A549 treated with AZD9567 at 1 μM for 4 hours (cell line): ENCODE results near the gene C1orf116. TPM values are rescaled to one million over a fixed set of nuclear protein-coding genes. Genes with fewer than 3 reads are reported as not detected.

Experiments
- total RNA-seq: library from RNA; stranded (reverse); fragments of 200-300 nt; extraction: Qiagen RNA extraction; gene quantifications from 5 replicates; pipeline ENCODE4 v1.2.3, GENCODE V29; 2022; ENCODE audit not compliant: insufficient read depth

The C1orf116 gene
- 3.4 to 4.1 TPM (median 3.9 TPM) in 5 replicates for total RNA-seq

GRCh38 chr1:207032528-207033017, at the start of gene C1orf116:
Gene C1orf116, minus strand, starts transcription at chr1:207032756. Its CDS starts 5,158 bp downstream, at chr1:207027598.

GRCh38 chr1:207052911-207053769, 20.6 kb upstream of the C1orf116 start, which contains the start of gene PFKFB2:
Gene PFKFB2, plus strand, starts transcription at chr1:207053275. Its CDS starts 1,443 bp downstream, at chr1:207054718.

GRCh38 chr1:207051191-207051943, 18.8 kb upstream of the C1orf116 start, which contains the start of gene YOD1:
Gene YOD1, minus strand, starts transcription at chr1:207051208. Its CDS starts 178 bp downstream, at chr1:207051030.

GRCh38 chr1:206970446-206970845, 62.1 kb downstream of the C1orf116 start, which contains the start of gene FCAMR:
Gene FCAMR, minus strand, starts transcription at chr1:206970460. Its CDS starts 335 bp downstream, at chr1:206970125.

Other genes with a start within 250 kb of the C1orf116 start
- gene IL20, start 167.1 kb downstream of the C1orf116 start, total RNA-seq: not detected in 5 replicates
- 0.26 to 0.40 TPM (median 0.35 TPM) in 4 of 5 replicates, not detected in the other for gene IL24, start 135.3 kb downstream of the C1orf116 start, total RNA-seq
- gene FCMR, start 110.8 kb downstream of the C1orf116 start, total RNA-seq: 2.6 to 5.5 TPM (median 4.2 TPM) in 5 replicates
- 0.02 TPM in 1 of 5 replicates, not detected in the others for gene PIGR, start 86.3 kb downstream of the C1orf116 start, total RNA-seq
- not detected in 5 replicates for gene FCAMR, start 62.3 kb downstream of the C1orf116 start, total RNA-seq
- 5.5 to 9.1 TPM (median 8.1 TPM) in 5 replicates for gene YOD1, start 18.5 kb upstream of the C1orf116 start, total RNA-seq
- gene PFKFB2, start 20.5 kb upstream of the C1orf116 start, total RNA-seq: 5.2 to 7.9 TPM (median 5.7 TPM) in 5 replicates
- 1.0 to 1.5 TPM (median 1.1 TPM) in 4 of 5 replicates, not detected in the other for gene C4BPB, start 56.1 kb upstream of the C1orf116 start, total RNA-seq
- gene C4BPA, start 71.5 kb upstream of the C1orf116 start, total RNA-seq: 0.42 to 2.1 TPM (median 0.84 TPM) in 5 replicates